ENCODE measurements around the gene ABHD14A.
"Not testable (repeated sequence)": the region's sequence is repeated elsewhere in the genome, so short reads cannot be mapped to it uniquely, and the experiment has no call there.

Gene ABHD14A

DNA sequence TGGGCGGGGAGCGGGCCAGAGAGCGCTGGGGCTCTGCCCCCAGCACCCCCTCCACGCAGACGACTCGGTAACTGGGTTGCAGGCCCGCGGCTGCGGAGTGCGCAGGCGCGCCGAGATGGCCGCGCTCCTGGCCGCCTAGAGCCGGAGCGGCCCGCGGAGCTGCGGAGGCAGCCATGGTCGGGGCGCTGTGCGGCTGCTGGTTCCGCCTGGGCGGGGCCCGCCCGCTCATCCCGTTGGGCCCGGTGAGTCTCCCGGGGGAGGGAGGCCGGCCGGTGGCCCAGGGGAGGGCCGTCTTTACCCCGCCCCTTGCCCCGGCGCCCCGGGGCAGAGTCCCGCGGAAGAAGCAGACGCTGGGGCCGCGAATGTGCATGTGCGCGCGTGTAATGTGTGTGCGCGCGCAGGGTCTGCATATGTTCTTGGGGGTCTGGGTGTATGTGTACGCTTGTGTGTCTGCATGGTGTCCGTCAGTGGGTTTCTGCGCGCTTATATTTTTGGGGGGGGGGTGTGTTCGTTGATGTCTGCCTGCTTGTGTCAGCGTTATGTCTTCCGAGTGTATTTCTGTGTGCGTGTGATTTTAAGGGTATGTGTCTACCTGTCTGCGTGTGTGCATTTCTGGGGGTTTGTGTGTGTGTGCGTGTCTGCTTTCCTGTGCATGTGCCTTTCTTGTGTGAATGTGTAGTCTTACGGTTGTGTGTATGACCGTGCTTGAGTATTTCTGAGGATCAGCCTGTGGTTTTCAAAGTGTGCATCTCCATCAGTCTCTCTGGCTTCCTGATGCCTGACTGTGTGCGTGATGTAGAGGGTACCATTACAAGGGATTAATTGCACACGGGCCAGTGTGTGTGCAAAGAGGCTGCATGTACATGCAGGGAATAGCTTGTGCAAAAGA lies at the start of gene ABHD14A:
TSS of gene ABHD14A (plus strand) at position 102 of the 889 bp plus-strand sequence. CDS start at position 174, 72 bp downstream.
- POLR2A ChIA-PET (ENCODE audit: low non-redundant PET) = no interaction called here
- CTCF ChIA-PET = no interaction called here
- peak within 1 kb of the TSS; percentile 91 for H3K27ac ChIP-seq
- TF ChIP-seq, protein P1, sequence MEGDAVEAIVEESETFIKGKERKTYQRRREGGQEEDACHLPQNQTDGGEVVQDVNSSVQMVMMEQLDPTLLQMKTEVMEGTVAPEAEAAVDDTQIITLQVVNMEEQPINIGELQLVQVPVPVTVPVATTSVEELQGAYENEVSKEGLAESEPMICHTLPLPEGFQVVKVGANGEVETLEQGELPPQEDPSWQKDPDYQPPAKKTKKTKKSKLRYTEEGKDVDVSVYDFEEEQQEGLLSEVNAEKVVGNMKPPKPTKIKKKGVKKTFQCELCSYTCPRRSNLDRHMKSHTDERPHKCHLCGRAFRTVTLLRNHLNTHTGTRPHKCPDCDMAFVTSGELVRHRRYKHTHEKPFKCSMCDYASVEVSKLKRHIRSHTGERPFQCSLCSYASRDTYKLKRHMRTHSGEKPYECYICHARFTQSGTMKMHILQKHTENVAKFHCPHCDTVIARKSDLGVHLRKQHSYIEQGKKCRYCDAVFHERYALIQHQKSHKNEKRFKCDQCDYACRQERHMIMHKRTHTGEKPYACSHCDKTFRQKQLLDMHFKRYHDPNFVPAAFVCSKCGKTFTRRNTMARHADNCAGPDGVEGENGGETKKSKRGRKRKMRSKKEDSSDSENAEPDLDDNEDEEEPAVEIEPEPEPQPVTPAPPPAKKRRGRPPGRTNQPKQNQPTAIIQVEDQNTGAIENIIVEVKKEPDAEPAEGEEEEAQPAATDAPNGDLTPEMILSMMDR (conservative IDR thresholded peaks at IDR 0.05; ENCODE audit: low read depth) = no peak
- peak; percentile 61 for DNase-seq (ENCODE audit: low spot score)

DNA sequence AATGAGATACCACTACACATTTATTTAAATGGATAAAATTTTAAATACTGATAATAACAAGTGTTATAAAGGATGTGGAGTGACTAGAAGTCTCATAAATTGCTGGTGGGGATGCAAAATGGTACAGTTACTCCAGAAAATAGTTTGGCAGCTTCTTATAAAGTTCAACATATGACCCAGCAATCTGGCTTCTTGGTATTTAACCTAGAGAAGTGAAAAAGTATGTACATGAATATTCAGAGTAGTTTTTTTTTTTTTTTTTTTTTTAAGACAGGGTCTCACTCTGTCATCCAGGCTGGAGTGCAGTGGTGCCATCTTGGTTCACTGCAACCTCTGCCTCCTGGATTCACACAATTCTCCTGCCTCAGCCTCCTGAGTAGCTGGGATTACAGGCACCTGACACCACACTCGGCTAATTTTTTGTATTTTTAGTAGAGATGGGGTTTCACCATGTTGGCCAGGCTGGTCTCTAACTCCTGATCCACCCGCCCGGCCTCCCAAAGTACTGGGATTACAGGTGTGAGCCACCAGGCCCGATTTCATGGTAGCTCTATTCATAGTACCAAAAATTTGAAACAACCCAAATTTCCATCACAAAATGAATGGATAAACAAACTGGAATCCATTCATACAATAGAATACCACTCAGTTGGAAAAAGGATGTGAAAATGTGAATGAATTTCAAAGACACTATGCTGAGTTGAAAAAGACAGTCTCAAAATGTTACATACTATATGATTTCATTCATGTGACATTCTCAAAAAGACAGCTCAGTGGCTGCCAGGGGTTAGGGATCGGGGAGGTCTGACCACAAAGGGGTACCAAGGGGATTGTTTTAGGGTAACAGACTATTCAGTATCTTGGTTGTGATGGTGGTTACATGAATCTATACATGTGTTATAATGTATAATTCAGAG lies 47.5 kb upstream of the ABHD14A start:
- ChIA-PET POLR2A (ENCODE audit: low non-redundant PET) (interaction anchor here (0.6 kb wide), 1 partner anchor 22 kb away, joined by 3 read pairs; no protein-coding TSS in a partner anchor), CTCF (no interaction called here)
- H3K27ac ChIP-seq = no peak overlapping the region
- TF ChIP-seq, protein P1 (conservative IDR thresholded peaks at IDR 0.05; ENCODE audit: low read depth) = no peak
- DNase-seq (ENCODE audit: low spot score) = no peak

GRCh38 chr3:51928438-51928837 lies 46.4 kb upstream of the ABHD14A start:
- POLR2A ChIA-PET (ENCODE audit: low non-redundant PET) = no interaction called here
- TF ChIP-seq, protein P1 (conservative IDR thresholded peaks at IDR 0.05; ENCODE audit: low read depth) = no peak
- H3K27ac ChIP-seq = no peak overlapping the region
- DNase-seq (ENCODE audit: low spot score) = no peak
- CTCF ChIA-PET = no interaction called here

- DNase-seq (ENCODE audit: low spot score); CTCF ChIA-PET; POLR2A ChIA-PET (ENCODE audit: low non-redundant PET); H3K27ac ChIP-seq: not testable (repeated sequence)
These were observed 45.9 kb upstream of the ABHD14A start for GRCh38 chr3:51928981-51929380.

GRCh38 chr3:51929420-51930003 lies 45.4 kb upstream of the ABHD14A start:
- no peak overlapping the region for H3K27ac ChIP-seq
- CTCF ChIA-PET = no interaction called here
- TF ChIP-seq, protein P1 (conservative IDR thresholded peaks at IDR 0.05; ENCODE audit: low read depth) = no peak
- POLR2A ChIA-PET (ENCODE audit: low non-redundant PET) = no interaction called here
- peak; percentile 30 for DNase-seq (ENCODE audit: low spot score)

- TF ChIP-seq, protein P1 (conservative IDR thresholded peaks at IDR 0.05; ENCODE audit: low read depth) = no peak
- POLR2A ChIA-PET (ENCODE audit: low non-redundant PET) = no interaction called here
- no peak overlapping the region for H3K27ac ChIP-seq
- no peak for DNase-seq (ENCODE audit: low spot score)
- CTCF ChIA-PET = no interaction called here
These were observed 44.4 kb upstream of the ABHD14A start for GRCh38 chr3:51930439-51930838.
